Measurements from ENCODE around the gene IYD. TPM values are rescaled to one million over a fixed set of nuclear protein-coding genes. Genes with fewer than 3 reads are reported as not detected.

IYD gene
- polyA plus RNA-seq, 2 donors = 0.01 TPM; not detected in 1

DNA sequence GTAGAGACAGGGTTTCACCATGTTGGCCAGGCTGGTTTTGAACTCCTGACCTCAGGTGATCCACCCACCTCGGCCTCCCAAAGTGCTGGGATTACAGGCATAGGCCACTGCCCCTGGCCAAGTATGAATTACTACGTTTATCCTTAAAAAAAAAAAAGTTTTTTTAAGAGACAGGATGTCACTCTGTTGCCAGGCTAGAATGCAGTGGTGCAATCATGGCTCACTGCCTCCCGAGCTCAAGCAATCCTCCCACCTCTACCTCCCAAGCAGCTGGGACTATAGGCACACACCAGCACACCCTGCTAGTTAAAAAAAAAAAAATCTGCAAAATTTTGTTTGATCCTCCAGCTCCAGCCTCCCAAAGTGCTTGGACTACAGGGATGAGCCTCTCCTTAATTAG is 23.1 kb downstream of the IYD start:
- Histone ChIP-seq H3K27ac (ENCODE audit: low read depth in 2 of 2, low read length in 1 of 2) (no peak overlapping the region), H3K9me3 (ENCODE audit: control insufficient read depth in 2 of 2, insufficient read depth in 1 of 2, low read depth in 1 of 2, low read length in 1 of 2) (no peaks in the 10 kb centered on the region), H3K36me3 (ENCODE audit: control insufficient read depth in 2 of 2, insufficient read depth in 2 of 2, low read length in 1 of 2) (no peaks in the 10 kb centered on the region), H3K27me3 (ENCODE audit: control insufficient read depth in 1 of 2, insufficient read depth in 2 of 2, low read length in 2 of 2) (no peaks in the 10 kb centered on the region), H3K4me3 (ENCODE audit: low read depth in 1 of 2, low read length in 2 of 2) (no peak overlapping the region), H3K4me1 (ENCODE audit: control insufficient read depth in 2 of 2, insufficient read depth in 2 of 2, low read length in 1 of 2) (no peaks in the 10 kb centered on the region)
- WGBS, 2 donors = 49 to 54% methylated on average over 3 of the region's 3 CpGs

DNA sequence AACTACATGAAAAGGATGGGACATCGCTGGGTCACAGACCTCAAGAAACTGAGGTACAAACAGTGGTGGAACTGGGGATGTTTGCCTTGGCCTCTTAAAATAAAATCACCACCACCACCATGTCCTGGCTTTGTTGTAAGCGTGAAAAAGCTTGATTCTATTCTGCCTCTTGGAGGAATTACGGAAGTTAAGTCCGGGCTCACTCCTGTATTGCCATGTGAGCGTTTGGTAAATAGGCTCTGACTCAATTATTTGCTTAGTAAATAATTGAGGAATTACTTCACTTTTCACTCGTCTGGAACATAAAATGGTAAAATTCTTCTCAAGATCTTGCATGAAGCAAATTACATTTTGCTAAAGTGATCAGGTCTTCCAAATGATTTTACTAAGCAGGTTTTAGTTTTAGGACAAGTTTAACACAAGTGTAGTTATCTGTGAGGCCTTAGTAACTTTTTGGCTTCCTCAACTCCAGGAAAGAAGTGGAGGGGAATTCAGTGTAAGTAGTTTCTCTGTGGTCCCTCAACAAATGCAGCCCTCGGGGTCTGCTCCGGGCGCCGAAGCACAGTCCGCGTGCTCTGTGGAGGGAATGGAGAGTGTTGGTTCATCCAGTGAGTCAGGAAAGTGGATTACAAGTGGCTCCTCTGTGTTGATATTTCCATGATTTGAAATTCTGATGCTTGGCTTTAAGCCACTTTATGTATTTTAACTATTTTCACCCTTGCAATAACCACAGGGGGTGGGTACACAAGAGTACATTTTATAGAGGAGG is 23.8 kb downstream of the IYD start:
- Histone ChIP-seq H3K27ac (ENCODE audit: low read depth in 2 of 2, low read length in 1 of 2) (no peak overlapping the region), H3K36me3 (ENCODE audit: control insufficient read depth in 2 of 2, insufficient read depth in 2 of 2, low read length in 1 of 2) (no peaks in the 10 kb centered on the region), H3K9me3 (ENCODE audit: control insufficient read depth in 2 of 2, insufficient read depth in 1 of 2, low read depth in 1 of 2, low read length in 1 of 2) (no peaks in the 10 kb centered on the region), H3K27me3 (ENCODE audit: control insufficient read depth in 1 of 2, insufficient read depth in 2 of 2, low read length in 2 of 2) (no peaks in the 10 kb centered on the region), H3K4me1 (ENCODE audit: control insufficient read depth in 2 of 2, insufficient read depth in 2 of 2, low read length in 1 of 2) (no peaks in the 10 kb centered on the region), H3K4me3 (ENCODE audit: low read depth in 1 of 2, low read length in 2 of 2) (no peak overlapping the region)
- 82 to 83% methylated on average over 12 of the region's 12 CpGs for WGBS, 2 donors

DNA sequence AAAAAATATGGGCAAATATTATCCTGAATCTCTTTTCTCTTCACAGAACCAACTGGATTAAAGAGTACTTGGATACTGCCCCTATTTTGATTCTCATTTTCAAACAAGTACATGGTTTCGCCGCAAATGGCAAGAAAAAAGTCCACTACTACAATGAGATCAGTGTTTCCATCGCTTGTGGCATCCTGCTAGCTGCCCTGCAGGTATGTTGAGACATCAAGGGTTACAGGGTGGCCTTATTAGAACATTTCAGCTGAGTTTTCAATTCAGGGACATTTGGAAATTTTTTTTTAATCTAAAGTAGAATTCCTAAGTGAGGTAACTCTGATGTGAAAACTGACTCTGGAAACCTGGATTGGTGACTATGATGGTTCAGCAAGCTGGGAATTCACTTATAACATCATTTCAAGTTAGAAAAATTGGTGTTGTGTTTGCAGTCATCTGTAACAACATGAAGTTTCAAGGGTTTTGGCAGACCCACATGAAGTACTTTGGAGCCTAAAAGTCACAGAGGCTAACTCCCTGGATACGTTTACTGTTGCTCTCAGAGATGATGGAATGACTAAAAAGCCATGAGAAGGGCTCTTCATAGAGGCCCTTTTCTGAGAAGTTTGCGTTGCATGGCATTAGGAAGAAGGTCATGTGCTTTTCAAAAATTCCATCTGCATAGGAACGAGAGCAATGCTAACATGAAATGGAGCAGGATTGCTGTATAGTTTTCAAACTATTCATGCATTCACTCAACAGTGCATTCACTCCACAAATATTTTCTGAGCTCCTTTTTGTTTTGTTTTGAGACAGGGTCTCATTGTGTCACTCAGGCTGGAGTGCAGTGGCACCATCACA is 25.5 kb downstream of the IYD start:
- Histone ChIP-seq H3K27me3 (ENCODE audit: control insufficient read depth in 1 of 2, insufficient read depth in 2 of 2, low read length in 2 of 2) (no peaks in the 10 kb centered on the region), H3K27ac (ENCODE audit: low read depth in 2 of 2, low read length in 1 of 2) (no peak overlapping the region)
- 85 to 91% methylated on average over 6 of the region's 6 CpGs for WGBS, 2 donors

DNA sequence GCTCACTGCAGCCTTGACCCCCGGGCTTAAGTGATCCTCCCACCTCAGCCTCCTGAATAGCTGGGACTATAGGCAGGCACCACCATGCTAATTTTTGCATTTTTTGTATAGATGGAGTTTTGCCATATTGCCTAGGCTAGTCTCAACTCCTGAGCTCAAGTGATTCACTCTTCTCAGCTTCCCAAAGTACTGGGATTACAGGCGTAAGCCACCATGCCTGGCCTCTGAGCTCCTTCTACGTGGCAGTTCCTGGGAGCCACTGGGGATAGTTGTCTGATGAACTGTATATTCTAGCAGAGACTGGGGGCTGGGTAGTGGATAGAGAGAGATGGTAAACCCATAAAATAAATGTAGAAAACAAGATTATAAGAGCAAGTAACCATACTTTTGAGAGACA is 26.1 kb downstream of the IYD start:
- no peak overlapping the region for H3K4me3 ChIP-seq (ENCODE audit: low read depth in 1 of 2, low read length in 2 of 2)
- WGBS, 2 donors = 73 to 78% methylated on average over 3 of the region's 3 CpGs
- no peak overlapping the region for H3K27ac ChIP-seq (ENCODE audit: low read depth in 2 of 2, low read length in 1 of 2)
- H3K4me1 ChIP-seq (ENCODE audit: control insufficient read depth in 2 of 2, insufficient read depth in 2 of 2, low read length in 1 of 2) = no peaks in the 10 kb centered on the region
- no peaks in the 10 kb centered on the region for H3K36me3 ChIP-seq (ENCODE audit: control insufficient read depth in 2 of 2, insufficient read depth in 2 of 2, low read length in 1 of 2)
- H3K27me3 ChIP-seq (ENCODE audit: control insufficient read depth in 1 of 2, insufficient read depth in 2 of 2, low read length in 2 of 2) = no peaks in the 10 kb centered on the region
- H3K9me3 ChIP-seq (ENCODE audit: control insufficient read depth in 2 of 2, insufficient read depth in 1 of 2, low read depth in 1 of 2, low read length in 1 of 2) = no peaks in the 10 kb centered on the region

More for the DNA sequence above, 25.5 kb downstream of the IYD start:
- Histone ChIP-seq H3K4me1 (ENCODE audit: control insufficient read depth in 2 of 2, insufficient read depth in 2 of 2, low read length in 1 of 2) (no peaks in the 10 kb centered on the region), H3K9me3 (ENCODE audit: control insufficient read depth in 2 of 2, insufficient read depth in 1 of 2, low read depth in 1 of 2, low read length in 1 of 2) (no peaks in the 10 kb centered on the region), H3K36me3 (ENCODE audit: control insufficient read depth in 2 of 2, insufficient read depth in 2 of 2, low read length in 1 of 2) (no peaks in the 10 kb centered on the region), H3K4me3 (ENCODE audit: low read depth in 1 of 2, low read length in 2 of 2) (no peak overlapping the region)

DNA sequence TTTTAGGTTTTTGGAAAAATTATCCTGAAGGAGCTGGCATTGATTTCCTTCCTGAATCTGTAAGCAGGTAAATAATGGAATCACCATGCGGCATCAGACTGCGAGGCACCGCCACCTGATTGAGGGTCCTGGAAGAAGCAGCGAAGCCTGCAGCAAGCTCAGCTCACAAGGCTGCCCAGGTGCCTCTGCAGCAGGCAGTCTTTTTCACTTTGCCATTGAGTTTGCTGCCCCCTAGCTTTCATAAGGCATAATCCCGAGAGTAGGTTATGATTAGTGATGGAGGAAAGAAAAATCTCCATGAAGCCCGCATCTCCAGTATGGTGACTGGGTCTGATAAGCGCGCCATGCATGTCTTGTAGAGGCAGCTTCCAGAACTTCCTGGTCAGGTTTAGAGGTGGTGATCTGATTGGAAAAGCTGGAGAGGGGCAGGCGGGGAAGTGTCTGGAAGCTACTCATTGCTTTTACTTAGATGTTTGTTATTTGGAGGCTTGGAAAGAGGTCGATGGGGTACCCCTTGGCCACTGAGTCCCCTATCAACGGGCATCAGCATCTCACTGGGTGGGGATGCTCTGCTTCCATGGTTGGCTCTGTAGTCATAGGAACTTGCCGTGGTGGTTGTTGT is 26.7 kb downstream of the IYD start:
- Histone ChIP-seq H3K27ac (ENCODE audit: low read depth in 2 of 2, low read length in 1 of 2) (no peak overlapping the region), H3K9me3 (ENCODE audit: control insufficient read depth in 2 of 2, insufficient read depth in 1 of 2, low read depth in 1 of 2, low read length in 1 of 2) (no peaks in the 10 kb centered on the region), H3K27me3 (ENCODE audit: control insufficient read depth in 1 of 2, insufficient read depth in 2 of 2, low read length in 2 of 2) (no peaks in the 10 kb centered on the region), H3K4me3 (ENCODE audit: low read depth in 1 of 2, low read length in 2 of 2) (no peak overlapping the region), H3K4me1 (ENCODE audit: control insufficient read depth in 2 of 2, insufficient read depth in 2 of 2, low read length in 1 of 2) (no peaks in the 10 kb centered on the region), H3K36me3 (ENCODE audit: control insufficient read depth in 2 of 2, insufficient read depth in 2 of 2, low read length in 1 of 2) (no peaks in the 10 kb centered on the region)
- 52 to 53% methylated on average over 12 of the region's 12 CpGs for WGBS, 2 donors

DNA sequence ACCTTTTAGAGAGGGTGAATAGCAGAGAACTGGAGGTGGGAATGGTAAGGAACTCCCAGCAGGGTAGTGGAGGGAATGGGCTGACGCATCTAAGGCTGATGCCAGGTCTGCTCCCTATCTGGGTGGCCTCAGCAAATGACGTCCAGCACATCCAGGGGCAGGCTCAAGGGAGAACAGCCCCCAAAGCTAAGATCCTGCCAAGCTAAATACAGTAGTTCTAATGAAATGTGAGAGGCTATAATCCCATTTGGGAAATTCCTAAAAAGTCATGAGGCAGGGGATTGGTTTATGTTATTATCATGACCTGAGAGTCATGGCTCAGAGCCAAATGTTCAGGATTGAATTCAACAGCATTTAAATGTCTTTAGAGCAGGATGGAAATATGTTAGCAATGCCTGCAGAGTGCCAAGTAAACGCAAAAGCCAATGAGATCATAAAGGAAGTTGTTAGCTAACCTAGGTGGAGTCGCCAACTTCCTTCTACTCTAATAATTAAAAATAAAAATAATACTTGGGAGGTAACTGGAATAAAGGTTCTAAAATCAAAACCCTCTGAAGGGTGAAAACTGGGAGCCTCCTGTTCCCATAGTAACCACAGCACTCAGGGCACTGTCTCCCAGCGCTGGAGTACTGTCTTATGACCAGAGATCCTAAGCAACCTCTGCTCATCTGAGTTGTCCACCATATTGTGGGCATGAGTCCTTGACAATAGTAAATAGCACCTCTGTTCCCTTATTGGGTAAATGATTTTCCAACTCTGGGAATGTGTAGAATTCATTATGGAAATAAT is 34.8 kb downstream of the IYD start:
- 23 to 25% methylated on average over 5 of the region's 5 CpGs for WGBS, 2 donors
- Histone ChIP-seq H3K36me3 (ENCODE audit: control insufficient read depth in 2 of 2, insufficient read depth in 2 of 2, low read length in 1 of 2) (no peaks in the 10 kb centered on the region), H3K27me3 (ENCODE audit: control insufficient read depth in 1 of 2, insufficient read depth in 2 of 2, low read length in 2 of 2) (peaks cover 0 to 3% of the 10 kb centered on the region in 2 donors), H3K4me1 (ENCODE audit: control insufficient read depth in 2 of 2, insufficient read depth in 2 of 2, low read length in 1 of 2) (no peaks in the 10 kb centered on the region), H3K4me3 (ENCODE audit: low read depth in 1 of 2, low read length in 2 of 2) (no peak overlapping the region), H3K27ac (ENCODE audit: low read depth in 2 of 2, low read length in 1 of 2) (no peak overlapping the region), H3K9me3 (ENCODE audit: control insufficient read depth in 2 of 2, insufficient read depth in 1 of 2, low read depth in 1 of 2, low read length in 1 of 2) (no peaks in the 10 kb centered on the region)

DNA sequence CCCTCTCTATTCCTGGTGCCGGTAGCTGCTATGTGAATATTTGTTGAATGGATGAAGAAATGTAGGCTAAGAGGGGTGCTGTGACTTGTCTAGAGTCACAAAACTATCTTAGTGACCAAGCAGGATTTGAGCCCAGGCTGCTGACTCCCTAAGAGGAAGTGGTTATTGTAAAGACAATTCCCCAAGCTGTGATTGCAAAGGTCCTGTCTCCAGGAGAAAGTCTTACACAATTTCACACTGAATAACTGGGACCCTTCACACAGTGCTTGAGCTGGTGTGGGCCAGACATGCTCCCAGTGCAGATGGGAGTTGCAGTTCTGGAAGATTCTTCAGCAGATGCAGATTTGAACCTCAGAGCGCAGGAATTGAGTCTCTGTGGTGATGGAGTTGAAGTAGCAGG is 38.1 kb downstream of the IYD start:
- peaks cover 0 to 2% of the 10 kb centered on the region in 2 donors for H3K4me1 ChIP-seq (ENCODE audit: control insufficient read depth in 2 of 2, insufficient read depth in 2 of 2, low read length in 1 of 2)
- H3K27ac ChIP-seq (ENCODE audit: low read depth in 2 of 2, low read length in 1 of 2) = no peak overlapping the region
- 36 to 44% methylated on average over 2 of the region's 2 CpGs for WGBS, 2 donors
- H3K36me3 ChIP-seq (ENCODE audit: control insufficient read depth in 2 of 2, insufficient read depth in 2 of 2, low read length in 1 of 2) = no peaks in the 10 kb centered on the region
- no peaks in the 10 kb centered on the region for H3K27me3 ChIP-seq (ENCODE audit: control insufficient read depth in 1 of 2, insufficient read depth in 2 of 2, low read length in 2 of 2)
- H3K9me3 ChIP-seq (ENCODE audit: control insufficient read depth in 2 of 2, insufficient read depth in 1 of 2, low read depth in 1 of 2, low read length in 1 of 2) = no peaks in the 10 kb centered on the region
- no peak overlapping the region for H3K4me3 ChIP-seq (ENCODE audit: low read depth in 1 of 2, low read length in 2 of 2)

DNA sequence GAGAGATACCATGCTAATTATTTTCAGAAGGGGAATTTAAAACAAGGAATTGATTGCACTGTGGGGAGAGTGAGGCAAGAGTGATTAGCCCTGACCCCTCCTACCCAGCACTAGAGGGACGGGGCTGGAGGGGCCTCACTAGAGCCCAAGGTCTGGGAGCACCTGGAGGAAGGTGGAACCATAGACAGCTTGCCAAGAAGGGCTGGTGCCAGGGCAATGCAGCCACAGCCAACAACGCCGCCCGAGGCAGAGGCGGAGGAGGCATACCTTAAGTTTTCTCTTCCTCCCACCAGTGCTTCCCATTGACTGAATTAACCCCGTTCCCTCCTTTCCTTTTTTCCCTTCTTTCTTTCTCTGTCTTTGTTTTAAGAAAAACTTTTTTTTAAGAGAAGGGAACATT is 40.0 kb downstream of the IYD start:
- Histone ChIP-seq H3K9me3 (ENCODE audit: control insufficient read depth in 2 of 2, insufficient read depth in 1 of 2, low read depth in 1 of 2, low read length in 1 of 2) (no peaks in the 10 kb centered on the region), H3K4me3 (ENCODE audit: low read depth in 1 of 2, low read length in 2 of 2) (no peak overlapping the region), H3K36me3 (ENCODE audit: control insufficient read depth in 2 of 2, insufficient read depth in 2 of 2, low read length in 1 of 2) (no peaks in the 10 kb centered on the region), H3K4me1 (ENCODE audit: control insufficient read depth in 2 of 2, insufficient read depth in 2 of 2, low read length in 1 of 2) (peaks cover 0 to 2% of the 10 kb centered on the region in 2 donors), H3K27ac (ENCODE audit: low read depth in 2 of 2, low read length in 1 of 2) (no peak overlapping the region), H3K27me3 (ENCODE audit: control insufficient read depth in 1 of 2, insufficient read depth in 2 of 2, low read length in 2 of 2) (no peaks in the 10 kb centered on the region)
- WGBS, 2 donors = 48 to 50% methylated on average over 6 of the region's 6 CpGs

DNA sequence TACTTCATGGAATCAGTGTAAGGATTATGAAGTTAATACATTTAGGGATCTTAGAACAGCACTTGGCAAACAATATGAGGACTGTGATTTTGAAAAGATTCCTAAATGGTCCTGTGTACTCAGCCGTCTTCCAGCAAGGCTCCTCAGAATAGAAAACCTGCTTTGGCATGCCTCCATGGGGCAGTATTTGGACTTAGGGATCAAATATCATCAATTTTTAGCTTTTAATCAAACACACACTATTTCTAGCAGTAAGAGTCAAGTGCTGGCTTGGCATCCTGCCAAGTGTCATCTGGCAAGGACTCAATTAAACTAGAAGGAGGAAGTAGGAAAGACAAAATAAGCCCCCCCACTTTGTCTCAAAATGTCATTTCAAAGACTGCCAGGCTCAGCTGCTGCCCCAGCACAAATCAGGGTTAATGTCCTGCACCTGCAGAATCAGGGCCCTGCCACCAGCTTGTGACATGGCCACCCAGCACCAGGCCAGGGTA is 40.8 kb downstream of the IYD start:
- no peak overlapping the region for H3K27ac ChIP-seq (ENCODE audit: low read depth in 2 of 2, low read length in 1 of 2)
- peaks cover 0 to 2% of the 10 kb centered on the region in 2 donors for H3K4me1 ChIP-seq (ENCODE audit: control insufficient read depth in 2 of 2, insufficient read depth in 2 of 2, low read length in 1 of 2)
- no peaks in the 10 kb centered on the region for H3K36me3 ChIP-seq (ENCODE audit: control insufficient read depth in 2 of 2, insufficient read depth in 2 of 2, low read length in 1 of 2)
- 10 to 19% methylated on average over 1 of the region's 1 CpG for WGBS, 2 donors
- H3K4me3 ChIP-seq (ENCODE audit: low read depth in 1 of 2, low read length in 2 of 2) = no peak overlapping the region
- H3K9me3 ChIP-seq (ENCODE audit: control insufficient read depth in 2 of 2, insufficient read depth in 1 of 2, low read depth in 1 of 2, low read length in 1 of 2) = no peaks in the 10 kb centered on the region
- no peaks in the 10 kb centered on the region for H3K27me3 ChIP-seq (ENCODE audit: control insufficient read depth in 1 of 2, insufficient read depth in 2 of 2, low read length in 2 of 2)
